Measurements from ENCODE around the gene SMIM36.

The SMIM36 gene

DNA sequence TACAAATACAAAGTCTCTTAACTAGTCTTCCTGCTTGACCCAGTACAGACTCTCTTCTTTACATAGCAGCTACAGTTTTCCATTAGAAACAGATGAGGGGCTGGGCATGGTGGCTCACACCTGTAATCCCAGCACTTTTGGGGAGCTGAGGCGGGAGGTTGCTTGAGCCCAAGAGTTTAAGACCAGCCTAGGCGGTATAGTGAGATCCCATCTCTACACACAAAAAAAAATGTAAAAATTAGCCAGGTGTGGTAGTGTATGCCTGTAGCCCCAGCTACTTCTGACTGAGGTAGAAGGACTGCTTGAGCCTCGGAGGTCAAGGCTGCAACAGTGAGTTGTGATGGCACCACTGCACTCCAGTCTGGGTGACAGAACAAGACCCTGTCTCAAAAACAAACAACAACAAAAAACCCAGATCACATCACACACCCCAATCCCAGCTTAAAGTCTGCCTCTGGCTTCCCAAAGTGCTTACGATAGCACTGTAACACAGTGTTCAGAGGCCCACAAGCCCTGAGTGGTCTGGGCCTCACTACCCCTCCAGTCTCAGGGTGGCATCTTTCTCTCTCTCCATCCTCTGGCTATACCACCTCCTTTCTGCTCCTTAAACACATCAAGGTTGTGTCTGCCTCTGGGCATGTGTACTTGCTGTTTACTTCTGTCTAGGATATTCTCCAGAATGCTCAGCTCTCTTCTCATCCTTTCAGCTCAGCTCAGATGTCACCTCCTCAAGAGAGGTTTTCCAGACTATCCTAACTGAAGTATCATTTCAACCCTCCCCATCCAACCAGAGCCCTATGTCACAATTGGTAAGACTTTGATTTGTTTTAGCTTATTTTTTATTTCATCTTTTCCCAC is 93.6 kb downstream of the SMIM36 start:
- H3K4me3 ChIP-seq (ENCODE audit: low read length), result no peak overlapping the region
- H3K9me2 ChIP-seq (replicated peaks; ENCODE audit: insufficient read depth, low read length), result no peaks in the 10 kb centered on the region
- TF ChIP-seq, protein P1, sequence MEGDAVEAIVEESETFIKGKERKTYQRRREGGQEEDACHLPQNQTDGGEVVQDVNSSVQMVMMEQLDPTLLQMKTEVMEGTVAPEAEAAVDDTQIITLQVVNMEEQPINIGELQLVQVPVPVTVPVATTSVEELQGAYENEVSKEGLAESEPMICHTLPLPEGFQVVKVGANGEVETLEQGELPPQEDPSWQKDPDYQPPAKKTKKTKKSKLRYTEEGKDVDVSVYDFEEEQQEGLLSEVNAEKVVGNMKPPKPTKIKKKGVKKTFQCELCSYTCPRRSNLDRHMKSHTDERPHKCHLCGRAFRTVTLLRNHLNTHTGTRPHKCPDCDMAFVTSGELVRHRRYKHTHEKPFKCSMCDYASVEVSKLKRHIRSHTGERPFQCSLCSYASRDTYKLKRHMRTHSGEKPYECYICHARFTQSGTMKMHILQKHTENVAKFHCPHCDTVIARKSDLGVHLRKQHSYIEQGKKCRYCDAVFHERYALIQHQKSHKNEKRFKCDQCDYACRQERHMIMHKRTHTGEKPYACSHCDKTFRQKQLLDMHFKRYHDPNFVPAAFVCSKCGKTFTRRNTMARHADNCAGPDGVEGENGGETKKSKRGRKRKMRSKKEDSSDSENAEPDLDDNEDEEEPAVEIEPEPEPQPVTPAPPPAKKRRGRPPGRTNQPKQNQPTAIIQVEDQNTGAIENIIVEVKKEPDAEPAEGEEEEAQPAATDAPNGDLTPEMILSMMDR (IDR thresholded peaks at IDR 0.05; ENCODE audit: low read length), result no peak
- TF ChIP-seq EZH2 (optimal IDR thresholded peaks at IDR 0.05; ENCODE audit: low read depth, low read length), result no peak
- TF ChIP-seq EZH2phosphoT487 (IDR thresholded peaks at IDR 0.05; ENCODE audit: low read length), result no peak
- H3K79me2 ChIP-seq (ENCODE audit: low read length), result peaks cover 22% of the 10 kb centered on the region
- no peaks in the 10 kb centered on the region for H4K20me1 ChIP-seq (ENCODE audit: insufficient read depth, low read length)
- H3K4me2 ChIP-seq (ENCODE audit: low read depth, low read length), result no peak overlapping the region
- H3K27me3 ChIP-seq (replicated peaks; ENCODE audit: insufficient read depth, low read length), result no peaks in the 10 kb centered on the region
- H3K9me3 ChIP-seq (replicated peaks; ENCODE audit: insufficient read depth, low read length), result no peaks in the 10 kb centered on the region
- H3K27ac ChIP-seq (ENCODE audit: low read length), result no peak overlapping the region
- no peak for DNase-seq
- peaks cover 8% of the 10 kb centered on the region for H3K4me1 ChIP-seq (ENCODE audit: low read length)
- no peaks in the 10 kb centered on the region for H3F3A ChIP-seq (ENCODE audit: insufficient read depth, low read length)
- no peak overlapping the region for H3K9ac ChIP-seq (ENCODE audit: low read length)
- no peak overlapping the region for H2AFZ ChIP-seq (ENCODE audit: low read length)
- no peaks in the 10 kb centered on the region for H3K36me3 ChIP-seq (replicated peaks; ENCODE audit: insufficient read depth, low read length)

DNA sequence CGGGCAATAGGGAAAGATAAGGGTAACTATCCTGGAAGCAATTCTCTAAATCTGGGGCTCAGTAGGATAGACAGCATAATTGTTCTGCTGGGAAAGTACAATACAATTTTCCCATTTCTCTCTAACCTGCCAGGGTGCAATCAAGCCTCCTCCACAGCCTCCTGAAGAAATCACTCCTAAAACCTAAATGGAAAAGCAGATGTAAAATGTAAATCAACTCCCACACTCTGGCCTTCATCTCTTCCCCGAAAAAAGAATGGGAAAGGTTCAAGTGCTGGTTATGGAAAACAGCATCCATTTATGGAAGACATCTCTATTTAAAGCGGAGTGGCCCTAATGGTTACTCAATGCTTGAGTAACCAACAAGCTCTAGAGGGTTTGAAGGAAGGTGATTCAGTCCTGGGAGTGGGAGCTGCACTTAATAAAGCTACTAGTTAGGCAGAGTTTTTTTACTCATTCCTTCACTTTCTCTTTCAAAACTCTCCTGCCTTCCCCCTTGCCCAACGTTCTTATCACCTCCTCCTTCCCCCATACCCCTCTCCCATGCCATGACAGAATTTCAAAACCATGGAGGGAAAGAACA is 94.7 kb downstream of the SMIM36 start:
- H3K36me3 ChIP-seq (replicated peaks; ENCODE audit: insufficient read depth, low read length), result no peaks in the 10 kb centered on the region
- no peaks in the 10 kb centered on the region for H3K9me2 ChIP-seq (replicated peaks; ENCODE audit: insufficient read depth, low read length)
- peaks cover 8% of the 10 kb centered on the region for H3K4me1 ChIP-seq (ENCODE audit: low read length)
- H3K9ac ChIP-seq (ENCODE audit: low read length), result no peak overlapping the region
- no peak overlapping the region for H3K4me2 ChIP-seq (ENCODE audit: low read depth, low read length)
- no peak overlapping the region for H3K4me3 ChIP-seq (ENCODE audit: low read length)
- H3K79me2 ChIP-seq (ENCODE audit: low read length), result peaks cover 22% of the 10 kb centered on the region
- no peak for TF ChIP-seq EZH2phosphoT487 (IDR thresholded peaks at IDR 0.05; ENCODE audit: low read length)
- TF ChIP-seq, protein P1 (IDR thresholded peaks at IDR 0.05; ENCODE audit: low read length), result no peak
- no peak for TF ChIP-seq EZH2 (optimal IDR thresholded peaks at IDR 0.05; ENCODE audit: low read depth, low read length)
- H4K20me1 ChIP-seq (ENCODE audit: insufficient read depth, low read length), result no peaks in the 10 kb centered on the region
- H2AFZ ChIP-seq (ENCODE audit: low read length), result no peak overlapping the region
- H3K27ac ChIP-seq (ENCODE audit: low read length), result no peak overlapping the region
- no peaks in the 10 kb centered on the region for H3K9me3 ChIP-seq (replicated peaks; ENCODE audit: insufficient read depth, low read length)
- no peak for DNase-seq
- no peaks in the 10 kb centered on the region for H3K27me3 ChIP-seq (replicated peaks; ENCODE audit: insufficient read depth, low read length)
- H3F3A ChIP-seq (ENCODE audit: insufficient read depth, low read length), result no peaks in the 10 kb centered on the region

DNA sequence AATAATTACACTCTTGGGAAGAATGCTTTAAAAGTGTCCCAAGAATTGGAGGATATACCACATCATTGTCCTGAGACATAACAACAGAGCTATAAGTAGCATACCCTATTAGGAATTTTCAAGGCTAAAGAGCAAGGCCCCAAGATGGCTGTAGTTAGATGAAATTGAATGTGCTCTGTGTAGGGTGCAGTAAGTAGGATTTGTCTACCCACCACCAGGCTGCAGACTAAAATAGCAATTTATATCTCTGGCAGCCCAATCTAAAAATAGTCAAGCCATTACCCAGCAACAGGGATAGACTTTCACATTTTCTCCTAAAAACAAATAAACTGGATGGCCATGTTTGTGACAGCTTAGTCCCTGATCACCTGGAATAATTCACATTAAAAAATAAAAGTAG is 95.3 kb downstream of the SMIM36 start:
- no peak overlapping the region for H2AFZ ChIP-seq (ENCODE audit: low read length)
- no peaks in the 10 kb centered on the region for H3K27me3 ChIP-seq (replicated peaks; ENCODE audit: insufficient read depth, low read length)
- H3K27ac ChIP-seq (ENCODE audit: low read length), result no peak overlapping the region
- H3F3A ChIP-seq (ENCODE audit: insufficient read depth, low read length), result no peaks in the 10 kb centered on the region
- TF ChIP-seq EZH2 (optimal IDR thresholded peaks at IDR 0.05; ENCODE audit: low read depth, low read length), result no peak
- TF ChIP-seq, protein P1 (IDR thresholded peaks at IDR 0.05; ENCODE audit: low read length), result no peak
- H3K9ac ChIP-seq (ENCODE audit: low read length), result no peak overlapping the region
- H3K4me3 ChIP-seq (ENCODE audit: low read length), result no peak overlapping the region
- H3K79me2 ChIP-seq (ENCODE audit: low read length), result peaks cover 17% of the 10 kb centered on the region
- DNase-seq, result no peak
- no peaks in the 10 kb centered on the region for H4K20me1 ChIP-seq (ENCODE audit: insufficient read depth, low read length)
- no peak overlapping the region for H3K4me2 ChIP-seq (ENCODE audit: low read depth, low read length)
- H3K9me2 ChIP-seq (replicated peaks; ENCODE audit: insufficient read depth, low read length), result no peaks in the 10 kb centered on the region
- peaks cover 8% of the 10 kb centered on the region for H3K4me1 ChIP-seq (ENCODE audit: low read length)
- 0 out of 2 replicates have a peak, but pooled peaks cover 2% of the 10 kb centered on the region for H3K36me3 ChIP-seq (replicated peaks; ENCODE audit: insufficient read depth, low read length)
- H3K9me3 ChIP-seq (replicated peaks; ENCODE audit: insufficient read depth, low read length), result no peaks in the 10 kb centered on the region
